Measurements from ENCODE around the gene PSMD1. TPM values are rescaled to one million over a fixed set of nuclear protein-coding genes. Genes with fewer than 3 reads are reported as not detected.

The PSMD1 gene
- total and polyA plus RNA-seq, 5 donors = 35.6 to 88.6 (median 80.3) TPM

GRCh38 chr2:231047923-231048915 lies 8.4 kb upstream of the PSMD1 start:
- Histone ChIP-seq H3K4me3 (ENCODE audit: low read length) (no peak overlapping the region), H3K27ac (ENCODE audit: low read length) (no peak overlapping the region), H3K9me3 (ENCODE audit: control insufficient read depth, low read length) (no peaks in the 10 kb centered on the region), H3K4me1 (ENCODE audit: control insufficient read depth, insufficient read depth, low read length) (no peaks in the 10 kb centered on the region), H3K27me3 (ENCODE audit: control insufficient read depth, insufficient read depth) (no peaks in the 10 kb centered on the region)
- WGBS = 64% methylated on average over 10 of the region's 10 CpGs
- ATAC-seq (no peak), DNase-seq (no peak)
- intact Hi-C loops (cut with DNase I) = no loop called here

- Histone ChIP-seq H3K27me3 (ENCODE audit: control insufficient read depth, insufficient read depth) (no peaks in the 10 kb centered on the region), H3K4me1 (ENCODE audit: control insufficient read depth, insufficient read depth, low read length) (no peaks in the 10 kb centered on the region), H3K4me3 (ENCODE audit: low read length) (no peak overlapping the region), H3K9me3 (ENCODE audit: control insufficient read depth, low read length) (no peaks in the 10 kb centered on the region), H3K27ac (ENCODE audit: low read length) (no peak overlapping the region)
- no peak for ATAC-seq
- intact Hi-C loops (cut with DNase I) = no loop called here
- WGBS = 82% methylated on average over 12 of the region's 12 CpGs
- DNase-seq = no peak
These were observed 7.2 kb upstream of the PSMD1 start for GRCh38 chr2:231049286-231050017.

GRCh38 chr2:231050018-231050901 lies 6.4 kb upstream of the PSMD1 start:
- Histone ChIP-seq H3K4me1 (ENCODE audit: control insufficient read depth, insufficient read depth, low read length) (no peaks in the 10 kb centered on the region), H3K27ac (ENCODE audit: low read length) (no peak overlapping the region), H3K9me3 (ENCODE audit: control insufficient read depth, low read length) (no peaks in the 10 kb centered on the region), H3K27me3 (ENCODE audit: control insufficient read depth, insufficient read depth) (no peaks in the 10 kb centered on the region), H3K4me3 (ENCODE audit: low read length) (no peak overlapping the region)
- ATAC-seq (no peak), DNase-seq (no peak)
- WGBS = 55% methylated on average over 9 of the region's 9 CpGs
- intact Hi-C loops (cut with DNase I) = no loop called here

GRCh38 chr2:231051116-231051515 lies 5.6 kb upstream of the PSMD1 start:
- DNase-seq = no peak
- ATAC-seq = no peak
- Histone ChIP-seq H3K9me3 (ENCODE audit: control insufficient read depth, low read length) (no peaks in the 10 kb centered on the region), H3K4me1 (ENCODE audit: control insufficient read depth, insufficient read depth, low read length) (no peaks in the 10 kb centered on the region), H3K27ac (ENCODE audit: low read length) (no peak overlapping the region), H3K4me3 (ENCODE audit: low read length) (no peak overlapping the region), H3K27me3 (ENCODE audit: control insufficient read depth, insufficient read depth) (no peaks in the 10 kb centered on the region)
- intact Hi-C loops (cut with DNase I) = no loop called here
- WGBS = 83% methylated on average over 5 of the region's 5 CpGs

- H3K4me3 ChIP-seq (ENCODE audit: low read length) = peak overlapping the region; percentile 71
- H3K4me1 ChIP-seq (ENCODE audit: control insufficient read depth, insufficient read depth, low read length) = no peaks in the 10 kb centered on the region
- ATAC-seq = peak; percentile 83 to 87
- intact Hi-C loops (cut with DNase I) = no loop called here
- 7% methylated on average over 62 of the region's 62 CpGs for WGBS
- no peaks in the 10 kb centered on the region for H3K9me3 ChIP-seq (ENCODE audit: control insufficient read depth, low read length)
- no peaks in the 10 kb centered on the region for H3K27me3 ChIP-seq (ENCODE audit: control insufficient read depth, insufficient read depth)
- DNase-seq = peak; percentile 84 to 95 (median 92)
- no peak overlapping the region for H3K27ac ChIP-seq (ENCODE audit: low read length)
These were observed 3.9 kb upstream of the PSMD1 start for GRCh38 chr2:231052494-231053451.

GRCh38 chr2:231053846-231054245 lies 2.8 kb upstream of the PSMD1 start:
- Histone ChIP-seq H3K27me3 (ENCODE audit: control insufficient read depth, insufficient read depth) (no peaks in the 10 kb centered on the region), H3K27ac (ENCODE audit: low read length) (no peak overlapping the region), H3K4me1 (ENCODE audit: control insufficient read depth, insufficient read depth, low read length) (no peaks in the 10 kb centered on the region), H3K4me3 (ENCODE audit: low read length) (no peak overlapping the region), H3K9me3 (ENCODE audit: control insufficient read depth, low read length) (no peaks in the 10 kb centered on the region)
- ATAC-seq (no peak), DNase-seq (no peak)
- 68% methylated on average over 6 of the region's 6 CpGs for WGBS
- intact Hi-C loops (cut with DNase I) = no loop called here

- no peak overlapping the region for H3K27ac ChIP-seq (ENCODE audit: low read length)
These were observed 923 bp downstream of the PSMD1 start for GRCh38 chr2:231057590-231057989.

GRCh38 chr2:231058761-231059550 lies 2.3 kb downstream of the PSMD1 start:
- intact Hi-C loops (cut with DNase I) = no loop called here
- WGBS = 74% methylated on average over 4 of the region's 4 CpGs

More at GRCh38 chr2:231057590-231057989, 923 bp downstream of the PSMD1 start:
- no peak for ATAC-seq
- no peak for DNase-seq
- Histone ChIP-seq H3K4me3 (ENCODE audit: low read length) (peak overlapping the region; percentile 88), H3K27me3 (ENCODE audit: control insufficient read depth, insufficient read depth) (no peaks in the 10 kb centered on the region), H3K4me1 (ENCODE audit: control insufficient read depth, insufficient read depth, low read length) (no peaks in the 10 kb centered on the region), H3K9me3 (ENCODE audit: control insufficient read depth, low read length) (no peaks in the 10 kb centered on the region)
- 5% methylated on average over 10 of the region's 10 CpGs for WGBS
- intact Hi-C loops (cut with DNase I) = no loop called here

GRCh38 chr2:231059756-231060155 lies 3.1 kb downstream of the PSMD1 start:
- DNase-seq (no peak), ATAC-seq (no peak)
- 89% methylated on average over 2 of the region's 2 CpGs for WGBS
- intact Hi-C loops (cut with DNase I) = no loop called here
- Histone ChIP-seq H3K4me1 (ENCODE audit: control insufficient read depth, insufficient read depth, low read length) (no peaks in the 10 kb centered on the region), H3K27me3 (ENCODE audit: control insufficient read depth, insufficient read depth) (no peaks in the 10 kb centered on the region), H3K4me3 (ENCODE audit: low read length) (no peak overlapping the region), H3K9me3 (ENCODE audit: control insufficient read depth, low read length) (no peaks in the 10 kb centered on the region), H3K27ac (ENCODE audit: low read length) (no peak overlapping the region)

More at GRCh38 chr2:231058761-231059550, 2.3 kb downstream of the PSMD1 start:
- no peak for ATAC-seq
- H3K27me3 ChIP-seq (ENCODE audit: control insufficient read depth, insufficient read depth) = no peaks in the 10 kb centered on the region
- DNase-seq = no peak
- H3K27ac ChIP-seq (ENCODE audit: low read length) = no peak overlapping the region
- H3K4me3 ChIP-seq (ENCODE audit: low read length) = no peak overlapping the region
- H3K4me1 ChIP-seq (ENCODE audit: control insufficient read depth, insufficient read depth, low read length) = no peaks in the 10 kb centered on the region
- H3K9me3 ChIP-seq (ENCODE audit: control insufficient read depth, low read length) = no peaks in the 10 kb centered on the region
